Measurements from ENCODE around the gene KCNH1.

Gene KCNH1

GRCh38 chr1:210715072-210715471 is 418.9 kb downstream of the KCNH1 start:
- TF ChIP-seq EP300 (IDR thresholded peaks at IDR 0.05; ENCODE audit: borderline replicate concordance) (no peak), MAX (IDR thresholded peaks at IDR 0.05) (no peak), TEAD4 (IDR thresholded peaks at IDR 0.05) (no peak), TCF12 (IDR thresholded peaks at IDR 0.05; ENCODE audit: low read depth) (no peak), REST (IDR thresholded peaks at IDR 0.05; ENCODE audit: low read depth) (no peak)

- TF ChIP-seq MAX (IDR thresholded peaks at IDR 0.05) (no peak), TCF12 (IDR thresholded peaks at IDR 0.05; ENCODE audit: low read depth) (no peak), RAD21 (IDR thresholded peaks at IDR 0.05; ENCODE audit: low read depth) (no peak; the same call in 1 of the 2 replicates), USF1 (IDR thresholded peaks at IDR 0.05) (no peak), NFIC (IDR thresholded peaks at IDR 0.05) (no peak), CEBPB (IDR thresholded peaks at IDR 0.05) (no peak), YY1 (IDR thresholded peaks at IDR 0.05; ENCODE audit: low read depth) (no peak), REST (IDR thresholded peaks at IDR 0.05; ENCODE audit: low read depth) (no peak), CREB1 (IDR thresholded peaks at IDR 0.05; ENCODE audit: low read depth) (no peak), TEAD4 (IDR thresholded peaks at IDR 0.05) (no peak), EGR1 (IDR thresholded peaks at IDR 0.05) (no peak), FOXM1 (IDR thresholded peaks at IDR 0.05; ENCODE audit: borderline replicate concordance, low read depth) (no peak), TAF1 (IDR thresholded peaks at IDR 0.05; ENCODE audit: low read depth) (no peak)
Measured at GRCh38 chr1:210711825-210712612, 421.9 kb downstream of the KCNH1 start.

GRCh38 chr1:210709701-210710100 is 424.2 kb downstream of the KCNH1 start:
- TF ChIP-seq FOXM1 (IDR thresholded peaks at IDR 0.05; ENCODE audit: borderline replicate concordance, low read depth) = no peak
- no peak for TF ChIP-seq RAD21 (IDR thresholded peaks at IDR 0.05; ENCODE audit: low read depth)
- TF ChIP-seq TCF12 (IDR thresholded peaks at IDR 0.05; ENCODE audit: low read depth) = no peak
- TF ChIP-seq TAF1 (IDR thresholded peaks at IDR 0.05; ENCODE audit: low read depth) = no peak
- no peak for TF ChIP-seq EGR1 (IDR thresholded peaks at IDR 0.05)
- TF ChIP-seq CEBPB (IDR thresholded peaks at IDR 0.05) = no peak
- TF ChIP-seq REST (IDR thresholded peaks at IDR 0.05; ENCODE audit: low read depth) = no peak
- TF ChIP-seq MAX (IDR thresholded peaks at IDR 0.05) = no peak
- no peak for TF ChIP-seq CREB1 (IDR thresholded peaks at IDR 0.05; ENCODE audit: low read depth)
- TF ChIP-seq TEAD4 (IDR thresholded peaks at IDR 0.05) = no peak
- TF ChIP-seq EP300 (IDR thresholded peaks at IDR 0.05; ENCODE audit: borderline replicate concordance) = no peak
- no peak for TF ChIP-seq ZBTB7A (IDR thresholded peaks at IDR 0.05; ENCODE audit: low read depth)

GRCh38 chr1:210707300-210708240 is 426.4 kb downstream of the KCNH1 start:
- TF ChIP-seq TCF12 (IDR thresholded peaks at IDR 0.05; ENCODE audit: low read depth) (no peak), TAF1 (IDR thresholded peaks at IDR 0.05; ENCODE audit: low read depth) (no peak)
